ENCODE measurements around the gene PXMP4.
A peak's percentile ranks its signal among the peaks of the same experiment; 100 is the strongest.

The PXMP4 gene

GRCh38 chr20:33731693-33732165 lies 11.6 kb upstream of the PXMP4 start, which contains the start of gene ZNF341:
ZNF341 (plus strand) TSS chr20:33731996; CDS start chr20:33732022, 26 bp downstream.
- DNase-seq (ENCODE audit: low spot score): peak; percentile 57

- no peak for DNase-seq (ENCODE audit: low spot score)
Observed at GRCh38 chr20:33730946-33731692, 11.0 kb upstream of the PXMP4 start.

- DNase-seq (ENCODE audit: low spot score): no peak
Observed at GRCh38 chr20:33729101-33729500, 9.0 kb upstream of the PXMP4 start.

GRCh38 chr20:33728463-33728862 lies 8.4 kb upstream of the PXMP4 start:
- DNase-seq (ENCODE audit: low spot score): no peak

GRCh38 chr20:33727806-33728205 lies 7.7 kb upstream of the PXMP4 start:
- no peak for DNase-seq (ENCODE audit: low spot score)

- DNase-seq (ENCODE audit: low spot score): no peak
Observed at GRCh38 chr20:33727115-33727479, 7.0 kb upstream of the PXMP4 start.

- no peak for DNase-seq (ENCODE audit: low spot score)
Observed at GRCh38 chr20:33725607-33726264, 5.6 kb upstream of the PXMP4 start.

GRCh38 chr20:33724439-33725094 lies 4.5 kb upstream of the PXMP4 start:
- DNase-seq (ENCODE audit: low spot score): no peak

- no peak for DNase-seq (ENCODE audit: low spot score)
Observed at GRCh38 chr20:33721391-33722140, 1.5 kb upstream of the PXMP4 start.

GRCh38 chr20:33719277-33719988 lies 677 bp downstream of the PXMP4 start:
- no peak for DNase-seq (ENCODE audit: low spot score)

- DNase-seq (ENCODE audit: low spot score): no peak
Observed at GRCh38 chr20:33716498-33716897, 3.6 kb downstream of the PXMP4 start.

- no peak for DNase-seq (ENCODE audit: low spot score)
Observed at GRCh38 chr20:33713865-33714367, 6.2 kb downstream of the PXMP4 start.

- no peak for DNase-seq (ENCODE audit: low spot score)
Observed at GRCh38 chr20:33711446-33711738, 8.7 kb downstream of the PXMP4 start.

GRCh38 chr20:33710681-33711445 lies 9.2 kb downstream of the PXMP4 start:
- no peak for DNase-seq (ENCODE audit: low spot score)

GRCh38 chr20:33709905-33710541 lies 10.1 kb downstream of the PXMP4 start:
- no peak for DNase-seq (ENCODE audit: low spot score)

GRCh38 chr20:33709398-33709797 lies 10.7 kb downstream of the PXMP4 start:
- no peak for DNase-seq (ENCODE audit: low spot score)

- DNase-seq (ENCODE audit: low spot score): no peak
Observed at GRCh38 chr20:33707668-33708067, 12.4 kb downstream of the PXMP4 start.

- DNase-seq (ENCODE audit: low spot score): no peak
Observed at GRCh38 chr20:33704197-33704924, 15.7 kb downstream of the PXMP4 start.

GRCh38 chr20:33703498-33704137 lies 16.5 kb downstream of the PXMP4 start:
- DNase-seq (ENCODE audit: low spot score): no peak
